Esophagus muscularis mucosa (tissue), 4 donors: ENCODE results near the gene ANKS1B. TPM values are rescaled to one million over a fixed set of nuclear protein-coding genes. Genes with fewer than 3 reads are reported as not detected.

Source experiments
- DNase-seq: peaks from one replicate; pipeline ENCODE4 v3.0.0-alpha.2; 2017; ENCODE audit errors: extremely low spot score
- H3K27ac ChIP-seq, 4 donors: fragments of 200-600 bp; sonication (generic); replicated peaks in 1 of 4; 1 replicate in 3 of 4; 2 replicates in 1 of 4; pipeline ENCODE4 v1.5.1; 2016 to 2019; ENCODE audit warnings: mild to moderate bottlenecking in 1 of 4
- H3K27me3 ChIP-seq, 4 donors: fragments of 200-600 bp; sonication (generic); one replicate each; pipeline versions ENCODE4 v1.5.1 to v1.6.0; 2016 to 2019
- H3K36me3 ChIP-seq, 4 donors: fragments of 200-600 bp; sonication (generic); one replicate each; pipeline ENCODE4 v1.5.1; 2016 to 2019
- H3K4me1 ChIP-seq, 4 donors: fragments of 200-600 bp; sonication (generic); one replicate each; pipeline ENCODE4 v1.5.1; 2016 to 2019
- H3K4me3 ChIP-seq, 4 donors: fragments of 200-600 bp; sonication (generic); 1 replicate in 2 of 4; 2 replicates in 2 of 4; pipeline ENCODE4 v1.5.1; 2016 to 2019; ENCODE audit warnings: mild to moderate bottlenecking in 4 of 4, moderate library complexity in 1 of 4
- H3K9me3 ChIP-seq, 4 donors: fragments of 200-600 bp; sonication (generic); 1 replicate in 3 of 4; 2 replicates in 1 of 4; pipeline ENCODE4 v1.5.1; 2016 to 2019
- EP300 ChIP-seq: sonication (generic); formaldehyde crosslinking; IDR thresholded peaks from one replicate; pipeline ENCODE4 v1.6.1; 2017; ENCODE audit warnings: antibody characterized with exemption
- POLR2A ChIP-seq: fragments of 450-650 bp; IDR thresholded peaks from one replicate; pipeline ENCODE4 v1.6.1; 2017; ENCODE audit warnings: antibody characterized with exemption, moderate library complexity, mild to moderate bottlenecking, low read depth
- POLR2AphosphoS5 ChIP-seq, 2 donors: sonication (generic); formaldehyde crosslinking; IDR thresholded peaks; one replicate each; pipeline ENCODE4 v1.6.1; 2017; ENCODE audit warnings: antibody characterized with exemption in 2 of 2
- WGBS: methylation state at CpG from one replicate; pipeline ENCODE4 v1.1.5; 2018; 5-methylcytosine and 5-hydroxymethylcytosine counted together
- intact Hi-C: fragments of 100-400 bp; cut with DNase I; formaldehyde crosslinking; loops from one replicate; pipeline ENCODE4 v1.15.1; 2023
- total RNA-seq, 4 donors: library from RNA; depleted of rRNA; stranded (reverse); fragments of >200 nt; gene quantifications; one replicate each; pipeline versions ENCODE4 v1.1.0 to v1.2.1, GENCODE V29; 2016
- TF ChIP-seq, protein P1 (sequence below), 3 experiments: fragments of 200-600 bp in 2 of 3; fragments of 450-650 bp in 1 of 3; sonication (generic) in 2 of 3; IDR thresholded peaks; one replicate each; pipeline ENCODE4 v1.5.1; 2017 to 2019; ENCODE audit warnings: antibody characterized with exemption in 3 of 3, mild to moderate bottlenecking in 2 of 3, moderate library complexity in 1 of 3

Gene ANKS1B
- total RNA-seq, 4 donors from 2014 or later: 20.4 to 28.7 (median 21.6) TPM

DNA sequence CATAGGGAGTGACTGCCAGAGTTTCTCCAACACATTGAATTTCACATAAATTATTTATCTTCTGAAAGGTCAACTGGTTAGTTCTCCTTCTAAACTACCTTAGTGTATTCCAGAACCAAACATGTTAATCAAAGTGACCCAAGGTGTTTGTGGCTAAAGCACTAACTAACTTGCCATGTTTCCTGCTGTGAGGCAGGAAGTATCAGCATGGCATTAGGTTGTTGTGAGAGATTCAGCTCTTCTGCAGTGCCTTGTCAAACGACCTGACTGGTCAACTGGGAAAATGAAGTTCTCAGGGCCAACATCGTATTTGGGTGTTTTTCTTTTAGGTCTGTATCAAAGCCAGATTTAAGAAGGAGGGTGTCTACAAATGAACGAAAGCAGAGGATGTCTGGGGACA lies 891.6 kb downstream of the ANKS1B start:
- no peak for DNase-seq
- no peaks in the 10 kb centered on the region for H3K36me3 ChIP-seq
- H3K4me3 ChIP-seq: no peak overlapping the region
- no peak overlapping the region for H3K27ac ChIP-seq
- H3K27me3 ChIP-seq: no peaks in the 10 kb centered on the region
- intact Hi-C loops: no loop called here
- no peaks in the 10 kb centered on the region for H3K9me3 ChIP-seq
- TF ChIP-seq, protein P1, sequence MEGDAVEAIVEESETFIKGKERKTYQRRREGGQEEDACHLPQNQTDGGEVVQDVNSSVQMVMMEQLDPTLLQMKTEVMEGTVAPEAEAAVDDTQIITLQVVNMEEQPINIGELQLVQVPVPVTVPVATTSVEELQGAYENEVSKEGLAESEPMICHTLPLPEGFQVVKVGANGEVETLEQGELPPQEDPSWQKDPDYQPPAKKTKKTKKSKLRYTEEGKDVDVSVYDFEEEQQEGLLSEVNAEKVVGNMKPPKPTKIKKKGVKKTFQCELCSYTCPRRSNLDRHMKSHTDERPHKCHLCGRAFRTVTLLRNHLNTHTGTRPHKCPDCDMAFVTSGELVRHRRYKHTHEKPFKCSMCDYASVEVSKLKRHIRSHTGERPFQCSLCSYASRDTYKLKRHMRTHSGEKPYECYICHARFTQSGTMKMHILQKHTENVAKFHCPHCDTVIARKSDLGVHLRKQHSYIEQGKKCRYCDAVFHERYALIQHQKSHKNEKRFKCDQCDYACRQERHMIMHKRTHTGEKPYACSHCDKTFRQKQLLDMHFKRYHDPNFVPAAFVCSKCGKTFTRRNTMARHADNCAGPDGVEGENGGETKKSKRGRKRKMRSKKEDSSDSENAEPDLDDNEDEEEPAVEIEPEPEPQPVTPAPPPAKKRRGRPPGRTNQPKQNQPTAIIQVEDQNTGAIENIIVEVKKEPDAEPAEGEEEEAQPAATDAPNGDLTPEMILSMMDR (IDR thresholded peaks at IDR 0.05): no peak
- TF ChIP-seq POLR2AphosphoS5 (IDR thresholded peaks at IDR 0.05): no peak
- no peak for TF ChIP-seq POLR2A
- no peak for TF ChIP-seq EP300
- H3K4me1 ChIP-seq: no peaks in the 10 kb centered on the region
- 44% methylated on average over 3 of the region's 3 CpGs for WGBS

DNA sequence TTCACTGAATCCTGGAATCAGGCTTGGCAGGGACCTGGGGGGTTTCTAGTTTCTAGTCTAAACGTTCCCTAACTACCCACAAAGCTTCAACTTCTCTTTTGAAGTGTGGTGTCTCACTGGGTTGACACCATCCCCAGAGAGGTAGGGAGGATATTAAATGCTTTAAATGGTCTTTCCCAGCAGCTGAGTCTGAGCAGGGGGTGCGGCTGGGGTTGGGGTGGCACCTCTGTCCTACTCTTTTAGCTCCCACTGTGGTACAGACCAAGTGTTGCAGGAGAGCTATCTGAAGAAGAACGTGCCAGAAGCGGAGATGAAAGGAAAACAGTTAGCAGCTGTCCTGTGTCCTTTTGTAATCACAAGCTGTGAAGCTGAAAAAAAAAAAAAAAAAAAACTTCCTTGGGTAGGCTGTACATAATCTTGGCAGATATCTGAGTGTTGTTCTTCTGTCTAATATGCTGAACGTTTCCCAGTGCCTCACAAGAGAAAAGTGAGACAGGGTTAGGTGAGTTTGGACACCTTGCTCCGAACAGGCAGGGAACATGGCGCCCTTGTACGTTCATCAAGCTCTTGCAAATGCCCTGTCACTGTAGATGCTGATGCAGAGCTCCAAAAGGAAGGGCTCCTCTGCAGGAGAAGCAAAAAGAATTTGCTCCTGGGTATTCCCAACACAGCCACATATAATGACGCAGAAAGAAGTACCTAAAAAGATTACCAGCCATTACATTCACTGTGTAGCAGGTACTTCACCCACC lies 892.5 kb downstream of the ANKS1B start:
- Histone ChIP-seq H3K4me3 (no peak overlapping the region), H3K4me1 (no peaks in the 10 kb centered on the region), H3K9me3 (no peaks in the 10 kb centered on the region), H3K27ac (no peak overlapping the region), H3K27me3 (no peaks in the 10 kb centered on the region), H3K36me3 (no peaks in the 10 kb centered on the region)
- intact Hi-C loops: no loop called here
- 72% methylated on average over 9 of the region's 9 CpGs for WGBS
- DNase-seq: no peak
- TF ChIP-seq POLR2A (no peak), EP300 (no peak), POLR2AphosphoS5 (IDR thresholded peaks at IDR 0.05) (no peak)
- TF ChIP-seq, protein P1 (IDR thresholded peaks at IDR 0.05): no peak

DNA sequence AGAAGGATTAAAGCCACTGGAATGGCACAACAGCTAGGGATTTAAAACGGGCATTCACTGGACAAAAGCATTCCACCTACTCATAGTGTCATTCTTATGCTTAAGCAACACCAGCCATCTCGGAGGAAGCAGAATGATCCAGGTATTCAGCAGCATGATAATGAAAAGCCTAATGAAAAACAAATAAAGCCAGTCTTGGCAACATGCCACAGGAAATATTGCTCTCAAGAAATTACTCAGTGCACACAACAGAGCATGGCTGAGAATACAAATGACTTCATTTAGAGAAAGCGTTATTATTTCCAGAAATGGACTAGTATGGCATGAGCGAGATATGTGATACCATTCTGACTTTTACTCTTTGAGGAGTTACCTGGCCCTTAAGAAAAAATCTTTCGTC lies 897.5 kb downstream of the ANKS1B start:
- Histone ChIP-seq H3K4me3 (no peak overlapping the region), H3K9me3 (no peaks in the 10 kb centered on the region), H3K4me1 (no peaks in the 10 kb centered on the region), H3K27me3 (no peaks in the 10 kb centered on the region), H3K27ac (no peak overlapping the region), H3K36me3 (peaks cover 0 to 11% (median 0%) of the 10 kb centered on the region in 4 donors)
- TF ChIP-seq EP300 (no peak), POLR2AphosphoS5 (IDR thresholded peaks at IDR 0.05) (no peak), POLR2A (no peak)
- TF ChIP-seq, protein P1 (IDR thresholded peaks at IDR 0.05): no peak
- intact Hi-C loops: no loop called here
- WGBS: 63% methylated on average over 5 of the region's 5 CpGs
- DNase-seq: no peak

DNA sequence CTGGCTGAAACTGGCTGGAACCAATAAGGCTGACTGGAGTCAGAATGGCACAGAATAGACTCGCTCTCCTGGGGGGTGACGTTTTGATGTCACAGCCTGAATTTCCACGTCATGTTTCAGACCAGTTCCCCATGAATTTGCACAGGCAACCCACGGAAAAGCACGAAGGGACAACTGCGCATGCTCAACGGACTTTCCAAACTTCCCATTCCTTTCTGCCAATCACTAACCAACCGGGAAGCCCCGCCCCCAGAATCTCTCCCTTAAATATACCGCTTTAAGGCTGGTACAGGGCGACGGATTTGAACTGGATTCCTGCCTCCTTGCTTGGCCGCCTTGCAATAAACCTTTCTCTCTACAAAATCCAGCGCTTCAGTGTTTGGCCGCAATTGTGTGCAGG lies 904.9 kb downstream of the ANKS1B start:
- intact Hi-C loops: no loop called here
- H3K9me3 ChIP-seq: no peaks in the 10 kb centered on the region
- TF ChIP-seq, protein P1 (IDR thresholded peaks at IDR 0.05): no peak
- TF ChIP-seq EP300 (no peak), POLR2A (no peak)
- 83% methylated on average over 15 of the region's 15 CpGs for WGBS
- H3K4me1 ChIP-seq: no peaks in the 10 kb centered on the region
- no peak overlapping the region for H3K27ac ChIP-seq
- no peak for DNase-seq
- no peaks in the 10 kb centered on the region for H3K27me3 ChIP-seq
- H3K36me3 ChIP-seq: peaks cover 0 to 10% (median 0%) of the 10 kb centered on the region in 4 donors
- H3K4me3 ChIP-seq: no peak overlapping the region
